K562 (cell line): ENCODE measurements around the gene MICAL2. TPM values are rescaled to one million over a fixed set of nuclear protein-coding genes. Genes with fewer than 3 reads are reported as not detected.

ENCODE experiments used
- ATF7 ChIP-seq: fragments of 450-650 bp; IDR thresholded peaks from 2 replicates; pipeline ENCODE4 v1.7.1; 2014; ENCODE audit warnings: mild to moderate bottlenecking, moderate library complexity
- HMGN3 ChIP-seq: IDR thresholded peaks from 2 replicates; pipeline ENCODE4 v1.6.1; 2011; ENCODE audit warnings: borderline replicate concordance, low read depth, mild to moderate bottlenecking, mixed read lengths, low read length; ENCODE audit not compliant: insufficient read length; ENCODE audit errors: extremely low read depth
- JUND ChIP-seq, 2 experiments: IDR thresholded peaks; 2 replicates in 1 of 2; 3 replicates in 1 of 2; pipeline ENCODE4 v1.6.1; 2011; ENCODE audit warnings: borderline replicate concordance in 2 of 2, low read depth in 2 of 2, low read length in 2 of 2, improper control_type of control experiment in 1 of 2, missing biosample characterization in 1 of 2, missing genetic modification characterization in 1 of 2, missing genetic modification reagents in 1 of 2
- L3MBTL2 ChIP-seq: fragments of 450-650 bp; IDR thresholded peaks from 2 replicates; pipeline ENCODE4 v1.6.1; 2016; ENCODE audit warnings: mild to moderate bottlenecking, moderate library complexity
- PRDM10 ChIP-seq: fragments of 450-650 bp; IDR thresholded peaks from 2 replicates; pipeline ENCODE4 v1.6.1; 2018; ENCODE audit not compliant: partially characterized antibody
- SAP30 ChIP-seq: fragments of 200-600 bp; sonication (generic); IDR thresholded peaks from 2 replicates; pipeline ENCODE4 v1.6.1; 2012; ENCODE audit warnings: borderline replicate concordance, low read depth, mild to moderate bottlenecking, moderate library complexity, low read length, control low read depth, inconsistent platforms; ENCODE audit not compliant: insufficient read depth, poor library complexity, severe bottlenecking
- SRSF9 ChIP-seq: fragments of 200-400 bp; formaldehyde crosslinking; IDR thresholded peaks from 2 replicates; pipeline ENCODE4 v1.6.1; 2017; ENCODE audit warnings: low read depth, low read length, borderline replicate concordance
- STAT6 ChIP-seq: sonication (generic); formaldehyde crosslinking; IDR thresholded peaks from 2 replicates; pipeline ENCODE4 v1.8.1; 2023; ENCODE audit warnings: mild to moderate bottlenecking, missing genetic modification reagents
- polyA plus RNA-seq, 8 experiments: library from polyadenylated mRNA; depleted of rRNA in 4 of 8; stranded (reverse) in 5 of 8; unstranded in 3 of 8; fragments of >200 nt; fragmentation: Nextera tagmentation in 2 of 8; fragmentation: Illumina TruSeq in 1 of 8; extraction: Ambion mirVana in 2 of 8; extraction: Trizol in 1 of 8; gene quantifications; 2 replicates each; pipeline versions ENCODE4 v1.2.1 to v1.2.3, GENCODE V29; 2011 to 2014; ENCODE audit warnings: inconsistent platforms in 1 of 8, missing spikeins in 1 of 8
- total RNA-seq, 7 experiments: library from RNA; depleted of rRNA in 6 of 7; stranded (reverse); fragments of >200 nt in 6 of 7; fragmentation: Illumina TruSeq in 2 of 7; extraction: Trizol in 2 of 7; gene quantifications; 2 replicates each; pipeline versions ENCODE4 v1.2.1 to v1.2.3, GENCODE V29; 2011 to 2021; ENCODE audit warnings: low replicate concordance in 1 of 7
- TF ChIP-seq, protein P1 (sequence below): fragments of 450-650 bp; IDR thresholded peaks from 2 replicates; pipeline ENCODE4 v1.6.1; 2016; ENCODE audit warnings: borderline replicate concordance
- TF ChIP-seq, protein P2 (sequence below): fragments of 450-650 bp; IDR thresholded peaks from 2 replicates; pipeline ENCODE4 v1.6.1; 2017; ENCODE audit warnings: antibody characterized with exemption
- TF ChIP-seq, protein P3 (sequence below): fragments of 250-450 bp; sonication (Bioruptor Pico); IDR thresholded peaks from 2 replicates; pipeline ENCODE4 v1.8.0; 2021; ENCODE audit warnings: borderline replicate concordance, mild to moderate bottlenecking, moderate library complexity; ENCODE audit not compliant: poor library complexity, severe bottlenecking
- TF ChIP-seq, protein P4 (sequence below): fragments of 200-800 bp; sonication (Bioruptor generic); IDR thresholded peaks from 2 replicates; pipeline ENCODE4 v1.6.1; 2017; ENCODE audit warnings: missing genetic modification characterization, missing compliant biosample characterization

Gene MICAL2
- total and polyA plus RNA-seq, 9 of the 15 experiments (the other 6 are each of a cell fraction or from before 2014, with no cell fraction given), result 4.7 to 64.2 (median 33.6) TPM

GRCh38 chr11:12110201-12110713, at the start of gene MICAL2 (continued):
- peak; percentile 88 for TF ChIP-seq L3MBTL2
- TF ChIP-seq, protein P1, sequence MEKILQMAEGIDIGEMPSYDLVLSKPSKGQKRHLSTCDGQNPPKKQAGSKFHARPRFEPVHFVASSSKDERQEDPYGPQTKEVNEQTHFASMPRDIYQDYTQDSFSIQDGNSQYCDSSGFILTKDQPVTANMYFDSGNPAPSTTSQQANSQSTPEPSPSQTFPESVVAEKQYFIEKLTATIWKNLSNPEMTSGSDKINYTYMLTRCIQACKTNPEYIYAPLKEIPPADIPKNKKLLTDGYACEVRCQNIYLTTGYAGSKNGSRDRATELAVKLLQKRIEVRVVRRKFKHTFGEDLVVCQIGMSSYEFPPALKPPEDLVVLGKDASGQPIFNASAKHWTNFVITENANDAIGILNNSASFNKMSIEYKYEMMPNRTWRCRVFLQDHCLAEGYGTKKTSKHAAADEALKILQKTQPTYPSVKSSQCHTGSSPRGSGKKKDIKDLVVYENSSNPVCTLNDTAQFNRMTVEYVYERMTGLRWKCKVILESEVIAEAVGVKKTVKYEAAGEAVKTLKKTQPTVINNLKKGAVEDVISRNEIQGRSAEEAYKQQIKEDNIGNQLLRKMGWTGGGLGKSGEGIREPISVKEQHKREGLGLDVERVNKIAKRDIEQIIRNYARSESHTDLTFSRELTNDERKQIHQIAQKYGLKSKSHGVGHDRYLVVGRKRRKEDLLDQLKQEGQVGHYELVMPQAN, result peak; percentile 92
- peak; percentile 81 for TF ChIP-seq PRDM10
- TF ChIP-seq STAT6, result peak; percentile 79; the same call in 1 of the 2 replicates
- peak; percentile 94 for TF ChIP-seq HMGN3
- TF ChIP-seq SRSF9, result no peak
- TF ChIP-seq, protein P2, sequence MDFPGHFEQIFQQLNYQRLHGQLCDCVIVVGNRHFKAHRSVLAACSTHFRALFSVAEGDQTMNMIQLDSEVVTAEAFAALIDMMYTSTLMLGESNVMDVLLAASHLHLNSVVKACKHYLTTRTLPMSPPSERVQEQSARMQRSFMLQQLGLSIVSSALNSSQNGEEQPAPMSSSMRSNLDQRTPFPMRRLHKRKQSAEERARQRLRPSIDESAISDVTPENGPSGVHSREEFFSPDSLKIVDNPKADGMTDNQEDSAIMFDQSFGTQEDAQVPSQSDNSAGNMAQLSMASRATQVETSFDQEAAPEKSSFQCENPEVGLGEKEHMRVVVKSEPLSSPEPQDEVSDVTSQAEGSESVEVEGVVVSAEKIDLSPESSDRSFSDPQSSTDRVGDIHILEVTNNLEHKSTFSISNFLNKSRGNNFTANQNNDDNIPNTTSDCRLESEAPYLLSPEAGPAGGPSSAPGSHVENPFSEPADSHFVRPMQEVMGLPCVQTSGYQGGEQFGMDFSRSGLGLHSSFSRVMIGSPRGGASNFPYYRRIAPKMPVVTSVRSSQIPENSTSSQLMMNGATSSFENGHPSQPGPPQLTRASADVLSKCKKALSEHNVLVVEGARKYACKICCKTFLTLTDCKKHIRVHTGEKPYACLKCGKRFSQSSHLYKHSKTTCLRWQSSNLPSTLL, result no peak
- TF ChIP-seq, protein P3, sequence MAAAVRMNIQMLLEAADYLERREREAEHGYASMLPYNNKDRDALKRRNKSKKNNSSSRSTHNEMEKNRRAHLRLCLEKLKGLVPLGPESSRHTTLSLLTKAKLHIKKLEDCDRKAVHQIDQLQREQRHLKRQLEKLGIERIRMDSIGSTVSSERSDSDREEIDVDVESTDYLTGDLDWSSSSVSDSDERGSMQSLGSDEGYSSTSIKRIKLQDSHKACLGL (CRISPR knock-in tag), result peak; percentile 82
- TF ChIP-seq SAP30, result peak; percentile 75
- TF ChIP-seq ATF7, result peak; percentile 79
- TF ChIP-seq, protein P4, sequence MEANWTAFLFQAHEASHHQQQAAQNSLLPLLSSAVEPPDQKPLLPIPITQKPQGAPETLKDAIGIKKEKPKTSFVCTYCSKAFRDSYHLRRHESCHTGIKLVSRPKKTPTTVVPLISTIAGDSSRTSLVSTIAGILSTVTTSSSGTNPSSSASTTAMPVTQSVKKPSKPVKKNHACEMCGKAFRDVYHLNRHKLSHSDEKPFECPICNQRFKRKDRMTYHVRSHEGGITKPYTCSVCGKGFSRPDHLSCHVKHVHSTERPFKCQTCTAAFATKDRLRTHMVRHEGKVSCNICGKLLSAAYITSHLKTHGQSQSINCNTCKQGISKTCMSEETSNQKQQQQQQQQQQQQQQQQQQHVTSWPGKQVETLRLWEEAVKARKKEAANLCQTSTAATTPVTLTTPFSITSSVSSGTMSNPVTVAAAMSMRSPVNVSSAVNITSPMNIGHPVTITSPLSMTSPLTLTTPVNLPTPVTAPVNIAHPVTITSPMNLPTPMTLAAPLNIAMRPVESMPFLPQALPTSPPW, result peak; percentile 58; the same call in 1 of the 2 replicates
- TF ChIP-seq JUND (IDR thresholded peaks at IDR 0.05; ENCODE audit: borderline replicate concordance, low read depth, low read length), result 0 out of 2 replicates have a peak, but pooled peaks have one; percentile 9
- no peak; the same call in 2 of the 3 replicates for TF ChIP-seq JUND (tag; IDR thresholded peaks at IDR 0.05; ENCODE audit: borderline replicate concordance, low read depth, low read length)
